OCI-LY3 (cell line): ENCODE results near the gene CSF2RB.

Experiments used
- H2AFZ ChIP-seq: fragments of 200-600, 300-600 bp; shearing (Covaris generic); 2 replicates; pipeline ENCODE4 v1.6.0; 2014; ENCODE audit warnings: antibody characterized with exemption, low read depth, low read length
- H3K27ac ChIP-seq: fragments of 200-600, 300-600 bp; sonication (generic); 2 replicates; pipeline ENCODE4 v1.5.1; 2014; ENCODE audit warnings: mild to moderate bottlenecking, low read length, moderate library complexity, mixed read lengths
- H3K27me3 ChIP-seq: fragments of 200-600, 300-600 bp; sonication (generic); 2 replicates; pipeline ENCODE4 v1.6.1; 2014; ENCODE audit warnings: low read depth, low read length, mixed read lengths
- H3K36me3 ChIP-seq: fragments of 200-600, 300-600 bp; sonication (generic); replicated peaks from 2 replicates; pipeline ENCODE3; 2014; ENCODE audit warnings: low read depth, low read length, mixed read lengths
- H3K4me1 ChIP-seq: fragments of 300-600, 200-600 bp; sonication (generic); 2 replicates; pipeline ENCODE4 v1.6.1; 2014; ENCODE audit warnings: low read length, mixed read lengths
- H3K4me2 ChIP-seq: fragments of 200-600, 300-600 bp; sonication (generic); 2 replicates; pipeline ENCODE4 v1.6.1; 2014; ENCODE audit warnings: low read length, mixed read lengths
- H3K4me3 ChIP-seq: fragments of 300-600, 200-600 bp; sonication (generic); 2 replicates; pipeline ENCODE4 v1.5.1; 2014; ENCODE audit warnings: antibody characterized with exemption, mild to moderate bottlenecking, low read length, moderate library complexity
- H3K79me2 ChIP-seq: fragments of 300-600, 200-600 bp; shearing (Covaris generic); 2 replicates; pipeline ENCODE4 v1.6.1; 2014; ENCODE audit warnings: mild to moderate bottlenecking, low read length, mixed read lengths
- H3K9ac ChIP-seq: fragments of 300-600, 200-600 bp; shearing (Covaris generic); 2 replicates; pipeline ENCODE4 v1.6.0; 2014; ENCODE audit warnings: mild to moderate bottlenecking, low read length, moderate library complexity
- H3K9me3 ChIP-seq: fragments of 200-600, 300-600 bp; shearing (Covaris generic); 2 replicates; pipeline ENCODE4 v1.6.1; 2014; ENCODE audit warnings: low read length, mixed read lengths; ENCODE audit not compliant: insufficient read depth
- H4K20me1 ChIP-seq: fragments of 200-600, 300-600 bp; sonication (generic); 2 replicates; pipeline ENCODE4 v1.6.1; 2016; ENCODE audit warnings: low read length, mixed read lengths; ENCODE audit not compliant: insufficient read depth
- CTCF ChIP-seq: fragments of 200-600, 300-600 bp; sonication (generic); IDR thresholded peaks from 2 replicates; pipeline ENCODE4 v1.5.1; 2014; ENCODE audit warnings: antibody characterized with exemption, low read length, low read depth
- EZH2phosphoT487 ChIP-seq: fragments of 200-600 bp; shearing (Covaris generic); IDR thresholded peaks from 2 replicates; pipeline ENCODE4 v1.6.1; 2018; ENCODE audit warnings: antibody characterized with exemption, mixed run types, low read depth

The CSF2RB gene

GRCh38 chr22:36942556-36942955 lies 29.1 kb downstream of the CSF2RB start:
- H3K27me3 ChIP-seq = no peaks in the 10 kb centered on the region
- peaks cover 14% of the 10 kb centered on the region for H3K36me3 ChIP-seq
- no peak for TF ChIP-seq EZH2phosphoT487
- TF ChIP-seq CTCF = no peak
- H3K79me2 ChIP-seq = no peaks in the 10 kb centered on the region
- H3K27ac ChIP-seq = no peak overlapping the region
- no peak overlapping the region for H2AFZ ChIP-seq
- peaks cover 38% of the 10 kb centered on the region for H3K4me1 ChIP-seq
- 0 out of 2 replicates have a peak, but pooled peaks cover 4% of the 10 kb centered on the region for H3K9me3 ChIP-seq
- no peak overlapping the region for H3K4me3 ChIP-seq
- H3K9ac ChIP-seq = no peak overlapping the region
- no peaks in the 10 kb centered on the region for H4K20me1 ChIP-seq
- H3K4me2 ChIP-seq = no peak overlapping the region

- Histone ChIP-seq H3K4me3 (no peak overlapping the region), H3K4me2 (no peak overlapping the region), H2AFZ (no peak overlapping the region), H4K20me1 (no peaks in the 10 kb centered on the region), H3K9ac (no peak overlapping the region), H3K27ac (no peak overlapping the region), H3K9me3 (peaks cover 9% of the 10 kb centered on the region; the same call in 1 of the 2 replicates), H3K36me3 (peaks cover 4% of the 10 kb centered on the region), H3K4me1 (peaks cover 21% of the 10 kb centered on the region), H3K27me3 (no peaks in the 10 kb centered on the region), H3K79me2 (no peaks in the 10 kb centered on the region)
- no peak for TF ChIP-seq EZH2phosphoT487
- TF ChIP-seq CTCF = peak; percentile 7; the same call in 1 of the 2 replicates
Measured at GRCh38 chr22:36946421-36947158, 33.2 kb downstream of the CSF2RB start.

DNA sequence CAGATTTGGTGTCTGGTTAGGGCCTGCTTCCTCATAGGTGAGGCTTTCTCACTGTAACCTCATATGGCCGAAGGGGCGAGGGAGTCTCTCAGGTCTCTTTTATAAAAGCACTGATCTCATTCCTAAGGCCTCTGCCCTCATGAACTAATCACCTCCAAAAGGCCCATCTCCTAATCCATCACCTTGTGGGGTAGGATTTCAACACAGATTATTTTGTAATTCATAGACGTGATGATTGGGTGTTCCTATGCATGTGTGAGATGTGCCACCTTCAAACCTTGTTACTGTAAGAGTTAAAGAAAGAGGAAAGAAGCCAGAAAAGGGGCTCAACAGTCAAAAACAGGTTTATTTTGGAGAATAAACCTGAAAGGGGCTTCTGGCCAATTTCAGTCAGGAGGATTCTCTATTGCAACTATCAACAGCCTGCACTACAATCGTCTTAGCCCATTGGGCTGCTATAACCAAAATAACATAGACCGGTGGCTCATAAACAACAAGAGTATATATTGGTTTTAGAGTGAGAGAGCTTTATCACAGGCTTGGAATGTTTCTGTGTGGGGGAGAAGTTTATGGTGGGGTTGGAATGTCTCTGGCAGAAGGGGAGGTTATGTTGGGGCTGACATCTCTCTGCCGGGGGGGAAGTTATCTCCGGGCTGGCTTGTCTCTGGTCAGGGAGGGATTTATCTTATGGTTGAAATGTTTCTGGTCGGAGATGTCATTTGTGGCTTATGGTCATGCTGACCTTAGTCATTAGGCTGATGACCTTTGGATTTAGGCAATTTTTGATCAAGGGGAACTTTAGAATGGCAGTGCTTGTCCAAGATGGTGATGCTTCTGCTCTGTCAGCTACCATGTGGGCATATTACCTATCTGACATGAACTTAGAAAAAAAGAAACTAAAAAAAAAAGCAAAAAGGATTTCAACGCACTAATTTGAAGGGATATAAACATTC lies 35.1 kb downstream of the CSF2RB start:
- Histone ChIP-seq H3K4me1 (0 out of 2 replicates have a peak, but pooled peaks cover 5% of the 10 kb centered on the region), H2AFZ (no peak overlapping the region), H4K20me1 (no peaks in the 10 kb centered on the region), H3K9ac (no peak overlapping the region), H3K9me3 (peaks cover 9% of the 10 kb centered on the region; the same call in 1 of the 2 replicates), H3K4me3 (no peak overlapping the region), H3K36me3 (peaks cover 4% of the 10 kb centered on the region), H3K27me3 (no peaks in the 10 kb centered on the region), H3K79me2 (no peaks in the 10 kb centered on the region), H3K27ac (no peak overlapping the region), H3K4me2 (no peak overlapping the region)
- TF ChIP-seq EZH2phosphoT487 (no peak), CTCF (no peak)
